AG04450 (cell line): ENCODE results near the gene ZCRB1. TPM values are rescaled to one million over a fixed set of nuclear protein-coding genes. Genes with fewer than 3 reads are reported as not detected.
"Not testable (repeated sequence)": the region's sequence is repeated elsewhere in the genome, so short reads cannot be mapped to it uniquely, and the experiment has no call there.

ENCODE experiments used
- CTCF ChIA-PET: fragments of 300-600, 350-600 bp; formaldehyde crosslinking; extraction: SDS; loops from one replicate; lab custom pipeline; 2022; ENCODE audit warnings: antibody characterized with exemption, inconsistent platforms; lab: Charles Lee
- POLR2A ChIA-PET: fragments of 350-600 bp; formaldehyde crosslinking; extraction: SDS; loops from one replicate; lab custom pipeline; 2021; ENCODE audit warnings: antibody characterized with exemption, inconsistent platforms; lab: Yijun Ruan, JAX
- DNase-seq: peaks from one replicate; pipeline ENCODE4 v3.0.0-alpha.2; 2011; ENCODE audit warnings: low read depth, low spot score
- H3K27ac ChIP-seq: one replicate; pipeline ENCODE4 v1.5.1; 2012; ENCODE audit warnings: low read depth, low read length, control low read depth
- H3K27me3 ChIP-seq: one replicate; pipeline ENCODE4 v1.6.0; 2012; ENCODE audit warnings: low read length; ENCODE audit not compliant: control insufficient read depth, insufficient read depth
- H3K4me3 ChIP-seq: 2 replicates; pipeline ENCODE4 v1.5.1; 2011; ENCODE audit warnings: mild to moderate bottlenecking, low read depth, low read length, control low read depth
- H3K9me3 ChIP-seq: 2 replicates; pipeline ENCODE4 v1.5.1; 2012; ENCODE audit warnings: low read length; ENCODE audit not compliant: control insufficient read depth, insufficient read depth
- CTCF ChIP-seq: IDR thresholded peaks from 2 replicates; pipeline ENCODE4 v1.5.1; 2011; ENCODE audit warnings: low read depth, low read length, control low read depth, inconsistent platforms
- polyA plus RNA-seq: library from polyadenylated mRNA; depleted of rRNA; stranded (reverse); fragments of >200 nt; gene quantifications from 2 replicates; pipeline ENCODE4 v1.2.3, GENCODE V29; 2011

The ZCRB1 gene
- polyA plus RNA-seq, 1 experiment = 59.6 TPM

- H3K27me3 ChIP-seq = no peaks in the 10 kb centered on the region
- no peak overlapping the region for H3K27ac ChIP-seq
- no peak for TF ChIP-seq CTCF
- H3K4me3 ChIP-seq = no peak overlapping the region
- POLR2A ChIA-PET = no interaction called here
- H3K9me3 ChIP-seq = no peaks in the 10 kb centered on the region
- no peak for DNase-seq
- CTCF ChIA-PET = interaction anchor here (0.9 to 2.9 kb wide), 2 partner anchors 34 to 314 kb away, joined by 5 to 17 read pairs; no protein-coding TSS in a partner anchor
Measured at GRCh38 chr12:42338280-42338679, 12.4 kb upstream of the ZCRB1 start.

- H3K27me3 ChIP-seq = no peaks in the 10 kb centered on the region
- no peak for DNase-seq
- H3K27ac ChIP-seq = no peak overlapping the region
- no peaks in the 10 kb centered on the region for H3K9me3 ChIP-seq
- no peak overlapping the region for H3K4me3 ChIP-seq
- POLR2A ChIA-PET = no interaction called here
- no peak for TF ChIP-seq CTCF
- CTCF ChIA-PET = interaction anchor here (0.6 kb wide), 1 partner anchor 311 kb away, joined by 3 read pairs; no protein-coding TSS in a partner anchor
Measured at GRCh38 chr12:42336286-42336685, 10.4 kb upstream of the ZCRB1 start.

- Histone ChIP-seq H3K4me3 (no peak overlapping the region), H3K27me3 (no peaks in the 10 kb centered on the region), H3K27ac (no peak overlapping the region), H3K9me3 (no peaks in the 10 kb centered on the region)
- POLR2A ChIA-PET = no interaction called here
- CTCF ChIA-PET = interaction anchor here (0.7 to 2.3 kb wide), 25 partner anchors 10 to 1004 kb away, joined by 3 to 20 read pairs (median 5); no protein-coding TSS in a partner anchor
- DNase-seq = no peak
- TF ChIP-seq CTCF = peak; percentile 65
Measured at GRCh38 chr12:42332301-42333285, 6.7 kb upstream of the ZCRB1 start.

- CTCF ChIA-PET = not testable (repeated sequence)
Measured at GRCh38 chr12:42330097-42330496, 4.2 kb upstream of the ZCRB1 start.

GRCh38 chr12:42327227-42327590 lies 1.3 kb upstream of the ZCRB1 start:
- ChIA-PET POLR2A (interaction anchor here (0.6 kb wide), 1 partner anchor 185 kb away, joined by 4 read pairs; no protein-coding TSS in a partner anchor), CTCF (interaction anchor here (0.8 to 1.0 kb wide), 2 partner anchors 45 to 302 kb away, joined by 3 read pairs; no protein-coding TSS in a partner anchor)
- Histone ChIP-seq H3K27ac (peak overlapping the region; percentile 0), H3K27me3 (no peaks in the 10 kb centered on the region), H3K4me3 (peak overlapping the region; percentile 86), H3K9me3 (no peaks in the 10 kb centered on the region)
- DNase-seq = no peak
- no peak for TF ChIP-seq CTCF

More at GRCh38 chr12:42330097-42330496, 4.2 kb upstream of the ZCRB1 start:
- H3K9me3 ChIP-seq, DNase-seq, H3K27ac ChIP-seq, H3K4me3 ChIP-seq, H3K27me3 ChIP-seq, POLR2A ChIA-PET: not testable (repeated sequence)
